ENCODE measurements around the gene PLK5.

PLK5 gene

DNA sequence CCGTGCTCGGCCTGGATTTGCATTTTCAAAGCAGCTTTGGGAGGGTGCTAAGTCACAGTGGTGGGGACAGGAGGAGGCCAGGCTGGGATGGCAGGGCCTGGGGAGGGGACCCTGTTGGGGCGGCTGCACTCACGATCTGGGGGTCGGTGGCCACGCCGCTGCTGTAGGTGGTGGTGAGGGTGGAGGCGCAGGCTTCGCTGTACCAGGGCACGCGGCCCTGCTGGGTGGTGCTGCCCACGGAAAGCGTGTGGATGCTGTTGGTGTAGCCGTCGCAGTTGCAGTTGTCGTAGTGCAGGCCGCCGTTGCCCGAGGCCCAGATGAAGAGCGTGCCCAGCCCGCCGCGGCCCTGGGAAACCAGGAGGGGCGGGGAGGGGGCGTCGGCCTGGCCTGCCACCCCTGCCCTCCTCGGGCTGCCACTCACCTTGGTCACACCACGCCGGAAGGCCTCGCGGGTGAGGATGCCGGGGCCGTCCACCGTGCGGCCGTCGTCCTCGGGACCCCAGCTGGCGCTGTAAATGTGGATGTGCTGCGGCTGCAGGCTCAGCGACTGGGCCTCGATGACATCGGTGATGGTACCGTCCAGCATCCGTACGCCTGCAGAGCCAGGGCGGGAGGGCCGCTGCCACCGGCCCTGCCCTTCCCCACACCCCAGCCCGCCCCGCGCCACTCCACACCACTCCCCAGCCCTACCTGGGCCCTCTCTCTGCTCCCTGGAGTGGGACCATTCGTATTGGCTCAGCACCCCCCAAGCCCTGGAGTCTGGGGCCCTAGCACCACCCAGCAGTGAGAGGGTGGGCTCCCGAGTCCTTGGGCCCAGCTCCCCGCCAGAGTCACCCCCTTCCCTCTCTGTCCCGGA, 36.9 kb upstream of the PLK5 start:
- Histone ChIP-seq H3K4me3 (ENCODE audit: low read length) (no peak overlapping the region), H3F3A (ENCODE audit: control insufficient read depth, insufficient read depth) (no peaks in the 10 kb centered on the region), H3K4me1 (ENCODE audit: control insufficient read depth, low read length) (peaks cover 15% of the 10 kb centered on the region), H3K9me3 (ENCODE audit: control insufficient read depth, insufficient read depth, low read length) (no peaks in the 10 kb centered on the region), H3K9me2 (replicated peaks; ENCODE audit: control insufficient read depth, low read length) (no peaks in the 10 kb centered on the region), H3K27me3 (ENCODE audit: control insufficient read depth, low read length) (no peaks in the 10 kb centered on the region), H3K36me3 (ENCODE audit: control insufficient read depth, low read length) (no peaks in the 10 kb centered on the region), H4K20me1 (ENCODE audit: control insufficient read depth, insufficient read depth, low read depth, low read length) (0 out of 2 replicates have a peak, but pooled peaks cover 3% of the 10 kb centered on the region), H3K27ac (ENCODE audit: low read depth, low read length) (no peak overlapping the region), H3K79me2 (ENCODE audit: control insufficient read depth, low read length) (no peaks in the 10 kb centered on the region), H3K4me2 (ENCODE audit: low read length) (no peak overlapping the region)
- no peak for TF ChIP-seq CTCF (IDR thresholded peaks at IDR 0.05; ENCODE audit: low read depth, low read length, poor library complexity, severe bottlenecking)
- no peak for TF ChIP-seq EZH2phosphoT487 (IDR thresholded peaks at IDR 0.05; ENCODE audit: borderline replicate concordance, low read length)

- Histone ChIP-seq H3F3A (ENCODE audit: control insufficient read depth, insufficient read depth) (no peaks in the 10 kb centered on the region), H3K4me1 (ENCODE audit: control insufficient read depth, low read length) (peaks cover 15% of the 10 kb centered on the region), H3K79me2 (ENCODE audit: control insufficient read depth, low read length) (no peaks in the 10 kb centered on the region), H3K4me2 (ENCODE audit: low read length) (no peak overlapping the region), H4K20me1 (ENCODE audit: control insufficient read depth, insufficient read depth, low read depth, low read length) (0 out of 2 replicates have a peak, but pooled peaks cover 3% of the 10 kb centered on the region), H3K9me3 (ENCODE audit: control insufficient read depth, insufficient read depth, low read length) (no peaks in the 10 kb centered on the region), H3K27ac (ENCODE audit: low read depth, low read length) (no peak overlapping the region), H3K4me3 (ENCODE audit: low read length) (no peak overlapping the region), H3K27me3 (ENCODE audit: control insufficient read depth, low read length) (no peaks in the 10 kb centered on the region), H3K9me2 (replicated peaks; ENCODE audit: control insufficient read depth, low read length) (no peaks in the 10 kb centered on the region), H3K36me3 (ENCODE audit: control insufficient read depth, low read length) (no peaks in the 10 kb centered on the region)
- TF ChIP-seq CTCF (IDR thresholded peaks at IDR 0.05; ENCODE audit: low read depth, low read length, poor library complexity, severe bottlenecking) (no peak), EZH2phosphoT487 (IDR thresholded peaks at IDR 0.05; ENCODE audit: borderline replicate concordance, low read length) (no peak)
These were observed 36.1 kb upstream of the PLK5 start for GRCh38 chr19:1487576-1488281.

GRCh38 chr19:1488282-1488601, 35.6 kb upstream of the PLK5 start:
- TF ChIP-seq EZH2phosphoT487 (IDR thresholded peaks at IDR 0.05; ENCODE audit: borderline replicate concordance, low read length), result no peak
- Histone ChIP-seq H4K20me1 (ENCODE audit: control insufficient read depth, insufficient read depth, low read depth, low read length) (0 out of 2 replicates have a peak, but pooled peaks cover 3% of the 10 kb centered on the region), H3F3A (ENCODE audit: control insufficient read depth, insufficient read depth) (no peaks in the 10 kb centered on the region), H3K4me2 (ENCODE audit: low read length) (no peak overlapping the region), H3K27ac (ENCODE audit: low read depth, low read length) (no peak overlapping the region), H3K4me1 (ENCODE audit: control insufficient read depth, low read length) (peaks cover 15% of the 10 kb centered on the region), H3K4me3 (ENCODE audit: low read length) (no peak overlapping the region), H3K9me2 (replicated peaks; ENCODE audit: control insufficient read depth, low read length) (no peaks in the 10 kb centered on the region), H3K79me2 (ENCODE audit: control insufficient read depth, low read length) (no peaks in the 10 kb centered on the region), H3K36me3 (ENCODE audit: control insufficient read depth, low read length) (no peaks in the 10 kb centered on the region), H3K27me3 (ENCODE audit: control insufficient read depth, low read length) (no peaks in the 10 kb centered on the region), H3K9me3 (ENCODE audit: control insufficient read depth, insufficient read depth, low read length) (no peaks in the 10 kb centered on the region)

Measured in DOHH2 (cell line).